OCI-LY1 (cell line): ENCODE results near the gene DOK7.
"Not testable (repeated sequence)": the region's sequence is repeated elsewhere in the genome, so short reads cannot be mapped to it uniquely, and the experiment has no call there.

Experiments used
- H2AFZ ChIP-seq: fragments of 200-600 bp; sonication (generic), shearing (Covaris generic); 2 replicates; pipeline ENCODE4 v1.6.0; 2014; ENCODE audit warnings: antibody characterized with exemption, mild to moderate bottlenecking, low read length
- H3F3A ChIP-seq: fragments of 200-600 bp; sonication (generic), shearing (Covaris generic); 2 replicates; pipeline ENCODE4 v1.6.0; 2014; ENCODE audit warnings: mild to moderate bottlenecking, antibody characterized with exemption, low read length, moderate library complexity; ENCODE audit not compliant: insufficient read depth
- H3K27ac ChIP-seq: fragments of 200-600 bp; sonication (generic); 2 replicates; pipeline ENCODE4 v1.5.1; 2014; ENCODE audit warnings: low read length, mixed run types, mild to moderate bottlenecking, low read depth; ENCODE audit not compliant: poor library complexity, severe bottlenecking
- H3K27me3 ChIP-seq: fragments of 200-600 bp; sonication (generic); 2 replicates; pipeline ENCODE4 v1.6.0; 2014; ENCODE audit warnings: antibody characterized with exemption, mild to moderate bottlenecking, low read length, moderate library complexity; ENCODE audit not compliant: insufficient read depth
- H3K36me3 ChIP-seq: fragments of 200-600 bp; sonication (generic); 2 replicates; pipeline ENCODE4 v1.6.1; 2014; ENCODE audit warnings: mild to moderate bottlenecking, antibody characterized with exemption, low read length, moderate library complexity, mixed read lengths; ENCODE audit not compliant: insufficient read depth
- H3K4me1 ChIP-seq: fragments of 200-600 bp; sonication (generic); 2 replicates; pipeline ENCODE4 v1.5.1; 2014; ENCODE audit warnings: mild to moderate bottlenecking, low read length, moderate library complexity; ENCODE audit not compliant: insufficient read depth, severe bottlenecking
- H3K4me2 ChIP-seq: fragments of 200-600 bp; sonication (generic), shearing (Covaris generic); 2 replicates; pipeline ENCODE4 v1.6.1; 2014; ENCODE audit warnings: low read length
- H3K4me3 ChIP-seq: fragments of 200-600 bp; sonication (generic); 2 replicates; pipeline ENCODE4 v1.5.1; 2014; ENCODE audit warnings: low read length, low read depth, mild to moderate bottlenecking, mixed read lengths; ENCODE audit not compliant: poor library complexity, severe bottlenecking
- H3K79me2 ChIP-seq: fragments of 200-600 bp; shearing (Covaris generic); 2 replicates; pipeline ENCODE4 v1.6.1; 2016; ENCODE audit warnings: mixed run types, low read length, mixed read lengths; ENCODE audit not compliant: insufficient read depth
- H3K9ac ChIP-seq: fragments of 200-600 bp; sonication (generic), shearing (Covaris generic); 2 replicates; pipeline ENCODE4 v1.6.1; 2014; ENCODE audit warnings: mild to moderate bottlenecking, low read length, mixed read lengths
- H3K9me2 ChIP-seq: fragments of 200-600 bp; sonication (generic), shearing (Covaris generic); 2 replicates; pipeline ENCODE4 v1.6.1; 2014; ENCODE audit warnings: low read depth, mild to moderate bottlenecking, low read length, mixed read lengths
- H3K9me3 ChIP-seq: fragments of 200-600 bp; shearing (Covaris generic); 2 replicates; pipeline ENCODE4 v1.6.1; 2014; ENCODE audit warnings: low read length, mixed read lengths
- H4K20me1 ChIP-seq: fragments of 200-600 bp; sonication (generic), shearing (Covaris generic); 2 replicates; pipeline ENCODE4 v1.6.0; 2016; ENCODE audit warnings: mild to moderate bottlenecking, low read length; ENCODE audit not compliant: insufficient read depth
- CTCF ChIP-seq: fragments of 200-600 bp; sonication (generic), shearing (Covaris generic); IDR thresholded peaks from 2 replicates; pipeline ENCODE4 v1.5.1; 2017; ENCODE audit warnings: mild to moderate bottlenecking, antibody characterized with exemption, low read length, moderate library complexity, mixed read lengths
- EZH2 ChIP-seq: fragments of 200-600 bp; sonication (generic), shearing (Covaris generic); IDR thresholded peaks from 2 replicates; pipeline ENCODE4 v1.8.0; 2017; ENCODE audit warnings: borderline replicate concordance, mixed run types, mild to moderate bottlenecking, antibody characterized with exemption, low read length, moderate library complexity, mixed read lengths

DOK7 gene

GRCh38 chr4:3450643-3451042, 12.5 kb upstream of the DOK7 start:
- H2AFZ ChIP-seq: no peak overlapping the region
- no peak overlapping the region for H3K4me3 ChIP-seq
- H3K4me1 ChIP-seq: no peaks in the 10 kb centered on the region
- H3K9ac ChIP-seq: no peak overlapping the region
- no peaks in the 10 kb centered on the region for H3K27me3 ChIP-seq
- no peaks in the 10 kb centered on the region for H3K79me2 ChIP-seq
- H3K4me2 ChIP-seq: no peak overlapping the region
- H3K36me3 ChIP-seq: no peaks in the 10 kb centered on the region
- no peaks in the 10 kb centered on the region for H3K9me2 ChIP-seq
- TF ChIP-seq CTCF: no peak
- no peak for TF ChIP-seq EZH2
- no peaks in the 10 kb centered on the region for H3K9me3 ChIP-seq
- no peaks in the 10 kb centered on the region for H3F3A ChIP-seq
- H4K20me1 ChIP-seq: no peaks in the 10 kb centered on the region
- no peak overlapping the region for H3K27ac ChIP-seq

GRCh38 chr4:3451956-3452355, 11.2 kb upstream of the DOK7 start:
- no peak overlapping the region for H3K9ac ChIP-seq
- H3F3A ChIP-seq: no peaks in the 10 kb centered on the region
- H3K36me3 ChIP-seq: no peaks in the 10 kb centered on the region
- H3K4me2 ChIP-seq: no peak overlapping the region
- H3K79me2 ChIP-seq: no peaks in the 10 kb centered on the region
- H3K9me2 ChIP-seq: no peaks in the 10 kb centered on the region
- no peak overlapping the region for H3K27ac ChIP-seq
- no peaks in the 10 kb centered on the region for H3K4me1 ChIP-seq
- no peaks in the 10 kb centered on the region for H4K20me1 ChIP-seq
- no peak overlapping the region for H2AFZ ChIP-seq
- H3K9me3 ChIP-seq: no peaks in the 10 kb centered on the region
- no peak for TF ChIP-seq CTCF
- TF ChIP-seq EZH2: no peak
- no peaks in the 10 kb centered on the region for H3K27me3 ChIP-seq
- no peak overlapping the region for H3K4me3 ChIP-seq

GRCh38 chr4:3452376-3452775, 10.7 kb upstream of the DOK7 start:
- no peaks in the 10 kb centered on the region for H3F3A ChIP-seq
- no peaks in the 10 kb centered on the region for H3K9me2 ChIP-seq
- no peaks in the 10 kb centered on the region for H3K79me2 ChIP-seq
- no peaks in the 10 kb centered on the region for H3K27me3 ChIP-seq
- no peaks in the 10 kb centered on the region for H4K20me1 ChIP-seq
- H3K9me3 ChIP-seq: no peaks in the 10 kb centered on the region
- H3K36me3 ChIP-seq: no peaks in the 10 kb centered on the region
- no peak for TF ChIP-seq CTCF
- TF ChIP-seq EZH2: no peak
- no peak overlapping the region for H3K4me3 ChIP-seq
- no peak overlapping the region for H2AFZ ChIP-seq
- no peak overlapping the region for H3K9ac ChIP-seq
- H3K4me2 ChIP-seq: no peak overlapping the region
- no peaks in the 10 kb centered on the region for H3K4me1 ChIP-seq
- H3K27ac ChIP-seq: no peak overlapping the region

DNA sequence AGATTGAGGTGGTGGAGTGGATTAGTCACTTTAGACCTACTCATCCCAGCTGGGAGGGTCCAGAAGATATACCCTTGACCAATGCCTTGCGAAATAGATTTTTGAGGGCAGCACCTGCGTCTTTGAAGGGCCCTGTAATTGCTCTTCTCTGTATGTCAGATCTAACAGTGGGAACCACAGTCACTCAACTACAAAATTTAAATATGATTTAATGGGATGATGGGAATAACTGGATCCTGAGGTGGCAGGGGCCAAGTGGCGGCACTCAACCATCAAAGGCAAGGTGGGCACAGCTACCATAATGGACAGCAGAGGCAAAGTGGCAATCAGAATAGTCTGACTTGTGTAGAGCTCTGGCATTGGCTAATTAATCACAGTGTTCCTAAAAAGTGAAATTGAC, 7.5 kb upstream of the DOK7 start:
- H3K9me2 ChIP-seq, H3K27me3 ChIP-seq, H3F3A ChIP-seq, H3K79me2 ChIP-seq, H3K36me3 ChIP-seq, H3K9ac ChIP-seq, H3K27ac ChIP-seq, H3K4me2 ChIP-seq, H4K20me1 ChIP-seq, H2AFZ ChIP-seq, H3K9me3 ChIP-seq, H3K4me1 ChIP-seq, H3K4me3 ChIP-seq: not testable (repeated sequence)
